Measurements from ENCODE around the gene PLEKHD1. TPM values are rescaled to one million over a fixed set of nuclear protein-coding genes. Genes with fewer than 3 reads are reported as not detected.
A peak's percentile ranks its signal among the peaks of the same experiment; 100 is the strongest.

PLEKHD1 gene
- total and polyA plus RNA-seq, 2 donors = 0.09 to 0.30 TPM

GRCh38 chr14:69574263-69574953 is 89.9 kb downstream of the PLEKHD1 start, which contains the start of gene CCDC177:
Gene CCDC177, minus strand, starts transcription at chr14:69574871. Its CDS starts 1,249 bp downstream, at chr14:69573622.
- peaks cover 60 to 81% of the 10 kb centered on the region in 2 donors for H3K27me3 ChIP-seq (ENCODE audit: control insufficient read depth in 2 of 2, insufficient read depth in 1 of 2, low read length in 1 of 2)
- H3K27ac ChIP-seq (ENCODE audit: low read depth in 1 of 2, low read length in 1 of 2) = no peak within 1 kb of the TSS
- WGBS = 2% methylated on average over 52 of the region's 52 CpGs
- H3K36me3 ChIP-seq (ENCODE audit: control insufficient read depth in 2 of 2, insufficient read depth in 2 of 2, low read length in 1 of 2) = no peaks in the 10 kb centered on the region
- peaks cover 1 to 13% of the 10 kb centered on the region in 2 donors for H3K9me3 ChIP-seq (ENCODE audit: control insufficient read depth in 2 of 2, insufficient read depth in 1 of 2, low read length in 1 of 2)
- H3K4me1 ChIP-seq (ENCODE audit: control insufficient read depth in 2 of 2, insufficient read depth in 2 of 2, low read length in 2 of 2) = peaks cover 5 to 7% of the 10 kb centered on the region in 2 donors
- H3K4me3 ChIP-seq (ENCODE audit: low read length in 2 of 2) = peak within 1 kb of the TSS in 1 of 2 donors; percentile 8
- peak; percentile 21 to 74 (median 47) for DNase-seq (ENCODE audit: low read depth in 6 of 9, low spot score in 9 of 9)

- peaks cover 5 to 7% of the 10 kb centered on the region in 2 donors for H3K4me1 ChIP-seq (ENCODE audit: control insufficient read depth in 2 of 2, insufficient read depth in 2 of 2, low read length in 2 of 2)
- H3K4me3 ChIP-seq (ENCODE audit: low read length in 2 of 2) = no peak overlapping the region
- peaks cover 55 to 78% of the 10 kb centered on the region in 2 donors for H3K27me3 ChIP-seq (ENCODE audit: control insufficient read depth in 2 of 2, insufficient read depth in 1 of 2, low read length in 1 of 2)
- H3K9me3 ChIP-seq (ENCODE audit: control insufficient read depth in 2 of 2, insufficient read depth in 1 of 2, low read length in 1 of 2) = peaks cover 1 to 13% of the 10 kb centered on the region in 2 donors
- H3K36me3 ChIP-seq (ENCODE audit: control insufficient read depth in 2 of 2, insufficient read depth in 2 of 2, low read length in 1 of 2) = no peaks in the 10 kb centered on the region
- H3K27ac ChIP-seq (ENCODE audit: low read depth in 1 of 2, low read length in 1 of 2) = no peak overlapping the region
- no peak for DNase-seq (ENCODE audit: low read depth in 6 of 9, low spot score in 9 of 9)
- 51% methylated on average over 5 of the region's 5 CpGs for WGBS
Measured at GRCh38 chr14:69574954-69575295, 90.4 kb downstream of the PLEKHD1 start.

- WGBS = 93% methylated on average over 2 of the region's 2 CpGs
Measured at GRCh38 chr14:69579476-69579875, 94.9 kb downstream of the PLEKHD1 start.

GRCh38 chr14:69580009-69580577 is 95.6 kb downstream of the PLEKHD1 start:
- Histone ChIP-seq H3K27ac (ENCODE audit: low read depth in 1 of 2, low read length in 1 of 2) (no peak overlapping the region), H3K4me3 (ENCODE audit: low read length in 2 of 2) (no peak overlapping the region), H3K27me3 (ENCODE audit: control insufficient read depth in 2 of 2, insufficient read depth in 1 of 2, low read length in 1 of 2) (peaks cover 3 to 30% of the 10 kb centered on the region in 2 donors), H3K9me3 (ENCODE audit: control insufficient read depth in 2 of 2, insufficient read depth in 1 of 2, low read length in 1 of 2) (no peaks in the 10 kb centered on the region), H3K4me1 (ENCODE audit: control insufficient read depth in 2 of 2, insufficient read depth in 2 of 2, low read length in 2 of 2) (no peaks in the 10 kb centered on the region), H3K36me3 (ENCODE audit: control insufficient read depth in 2 of 2, insufficient read depth in 2 of 2, low read length in 1 of 2) (no peaks in the 10 kb centered on the region)
- WGBS = 59% methylated on average over 7 of the region's 7 CpGs
- peak in 2 of 9 donors; percentile 11 to 56 for DNase-seq (ENCODE audit: low read depth in 6 of 9, low spot score in 9 of 9)

More at GRCh38 chr14:69579476-69579875, 94.9 kb downstream of the PLEKHD1 start:
- Histone ChIP-seq H3K36me3 (ENCODE audit: control insufficient read depth in 2 of 2, insufficient read depth in 2 of 2, low read length in 1 of 2) (no peaks in the 10 kb centered on the region), H3K27ac (ENCODE audit: low read depth in 1 of 2, low read length in 1 of 2) (no peak overlapping the region), H3K4me1 (ENCODE audit: control insufficient read depth in 2 of 2, insufficient read depth in 2 of 2, low read length in 2 of 2) (peaks cover 0 to 2% of the 10 kb centered on the region in 2 donors), H3K9me3 (ENCODE audit: control insufficient read depth in 2 of 2, insufficient read depth in 1 of 2, low read length in 1 of 2) (no peaks in the 10 kb centered on the region), H3K27me3 (ENCODE audit: control insufficient read depth in 2 of 2, insufficient read depth in 1 of 2, low read length in 1 of 2) (peaks cover 9 to 36% of the 10 kb centered on the region in 2 donors), H3K4me3 (ENCODE audit: low read length in 2 of 2) (no peak overlapping the region)
- no peak for DNase-seq (ENCODE audit: low read depth in 6 of 9, low spot score in 9 of 9)

Other genes starting within 250 kb of the PLEKHD1 start
- 0.76 TPM for gene GALNT16, start 224.6 kb upstream of the PLEKHD1 start, total RNA-seq
- 0.91 TPM for gene GALNT16, start 224.6 kb upstream of the PLEKHD1 start, polyA plus RNA-seq
- 192 TPM for gene ERH, start 86.4 kb upstream of the PLEKHD1 start, total RNA-seq
- 190 TPM for gene ERH, start 86.4 kb upstream of the PLEKHD1 start, polyA plus RNA-seq
- gene SLC39A9, start 86.0 kb upstream of the PLEKHD1 start, total RNA-seq = 45.0 TPM
- 21.8 TPM for gene SLC39A9, start 86.0 kb upstream of the PLEKHD1 start, polyA plus RNA-seq
- gene CCDC177, start 90.1 kb downstream of the PLEKHD1 start, total RNA-seq = 0.05 TPM
- gene CCDC177, start 90.1 kb downstream of the PLEKHD1 start, polyA plus RNA-seq = 0.02 TPM
- gene SUSD6, start 126.9 kb downstream of the PLEKHD1 start, total RNA-seq = 7.8 TPM
- 23.7 TPM for gene SUSD6, start 126.9 kb downstream of the PLEKHD1 start, polyA plus RNA-seq

All from thymus (tissue), 11 donors.